HepG2 (cell line): ENCODE results near the gene CDYL.

Experiments used
- ATM ChIP-seq: fragments of 450-650 bp; IDR thresholded peaks from 2 replicates; pipeline ENCODE4 v1.7.1; 2017; ENCODE audit warnings: mild to moderate bottlenecking, borderline replicate concordance
- CBX5 ChIP-seq: sonication (generic); formaldehyde crosslinking; IDR thresholded peaks from 2 replicates; pipeline ENCODE4 v1.4.0; 2020; ENCODE audit warnings: missing genetic modification reagents, borderline replicate concordance
- MAFK ChIP-seq, 2 experiments: IDR thresholded peaks in 1 of 2; conservative IDR thresholded peaks in 1 of 2; 2 replicates each; pipeline ENCODE4 v1.6.1; 2011; ENCODE audit warnings: improper control_type of control experiment in 2 of 2, low read length in 2 of 2
- MYNN ChIP-seq: sonication (generic); formaldehyde crosslinking; IDR thresholded peaks from 2 replicates; pipeline ENCODE4 v1.4.0; 2020; ENCODE audit warnings: mild to moderate bottlenecking, low read depth, missing genetic modification reagents
- ZBTB8A ChIP-seq: sonication (generic); formaldehyde crosslinking; IDR thresholded peaks from 2 replicates; pipeline ENCODE4 v1.4.0; 2020; ENCODE audit warnings: mild to moderate bottlenecking, low read depth, missing genetic modification reagents, borderline replicate concordance
- ZNF24 ChIP-seq: fragments of 450-650 bp; IDR thresholded peaks from 2 replicates; pipeline ENCODE4 v1.6.1; 2017; ENCODE audit warnings: antibody characterized with exemption, mild to moderate bottlenecking
- TF ChIP-seq, protein P1 (sequence below): sonication (generic); formaldehyde crosslinking; IDR thresholded peaks from 2 replicates; pipeline ENCODE4 v1.5.0; 2020; ENCODE audit warnings: mild to moderate bottlenecking, missing genetic modification reagents, moderate library complexity
- TF ChIP-seq, protein P2 (sequence below): sonication (generic); formaldehyde crosslinking; IDR thresholded peaks from 2 replicates; pipeline ENCODE4 v1.4.0; 2020; ENCODE audit warnings: missing genetic modification reagents

DNA sequence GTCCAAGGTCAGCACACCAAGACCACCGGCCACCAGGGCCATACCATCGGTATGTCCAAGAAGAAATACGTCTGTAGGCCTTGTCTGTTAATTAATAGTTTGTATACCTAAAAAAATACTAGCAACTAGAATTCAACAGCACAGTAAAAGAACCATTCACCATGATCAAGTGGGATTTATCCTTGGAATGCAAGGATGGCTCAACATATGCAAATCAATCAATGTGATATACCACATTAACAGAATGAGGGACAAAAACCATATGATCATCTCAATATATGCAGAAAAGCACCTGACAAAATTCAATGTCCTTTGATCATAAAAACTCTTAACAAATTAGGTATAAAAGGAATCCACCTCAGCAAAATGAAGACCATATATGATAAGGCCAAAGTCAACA is 203.2 kb downstream of the CDYL start:
- TF ChIP-seq ZNF24 = no peak
- no peak for TF ChIP-seq CBX5 (CRISPR knock-in tag)
- TF ChIP-seq MAFK (conservative IDR thresholded peaks at IDR 0.05 in 1 of 2, IDR thresholded peaks at IDR 0.05 in 1 of 2; ENCODE audit: low read length in 2 of 2) = no peak
- TF ChIP-seq, protein P1, sequence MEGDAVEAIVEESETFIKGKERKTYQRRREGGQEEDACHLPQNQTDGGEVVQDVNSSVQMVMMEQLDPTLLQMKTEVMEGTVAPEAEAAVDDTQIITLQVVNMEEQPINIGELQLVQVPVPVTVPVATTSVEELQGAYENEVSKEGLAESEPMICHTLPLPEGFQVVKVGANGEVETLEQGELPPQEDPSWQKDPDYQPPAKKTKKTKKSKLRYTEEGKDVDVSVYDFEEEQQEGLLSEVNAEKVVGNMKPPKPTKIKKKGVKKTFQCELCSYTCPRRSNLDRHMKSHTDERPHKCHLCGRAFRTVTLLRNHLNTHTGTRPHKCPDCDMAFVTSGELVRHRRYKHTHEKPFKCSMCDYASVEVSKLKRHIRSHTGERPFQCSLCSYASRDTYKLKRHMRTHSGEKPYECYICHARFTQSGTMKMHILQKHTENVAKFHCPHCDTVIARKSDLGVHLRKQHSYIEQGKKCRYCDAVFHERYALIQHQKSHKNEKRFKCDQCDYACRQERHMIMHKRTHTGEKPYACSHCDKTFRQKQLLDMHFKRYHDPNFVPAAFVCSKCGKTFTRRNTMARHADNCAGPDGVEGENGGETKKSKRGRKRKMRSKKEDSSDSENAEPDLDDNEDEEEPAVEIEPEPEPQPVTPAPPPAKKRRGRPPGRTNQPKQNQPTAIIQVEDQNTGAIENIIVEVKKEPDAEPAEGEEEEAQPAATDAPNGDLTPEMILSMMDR (CRISPR knock-in tag) = no peak
- TF ChIP-seq, protein P2, sequence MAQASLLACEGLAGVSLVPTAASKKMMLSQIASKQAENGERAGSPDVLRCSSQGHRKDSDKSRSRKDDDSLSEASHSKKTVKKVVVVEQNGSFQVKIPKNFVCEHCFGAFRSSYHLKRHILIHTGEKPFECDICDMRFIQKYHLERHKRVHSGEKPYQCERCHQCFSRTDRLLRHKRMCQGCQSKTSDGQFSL (CRISPR knock-in tag) = no peak
- TF ChIP-seq ZBTB8A (CRISPR knock-in tag) = no peak
- TF ChIP-seq MYNN = no peak
- no peak for TF ChIP-seq ATM
